A549 treated with ZK216348 at 1 μM for 4 hours (cell line): ENCODE measurements around the gene ZRANB1. TPM values are rescaled to one million over a fixed set of nuclear protein-coding genes. Genes with fewer than 3 reads are reported as not detected.

Experiments used
- total RNA-seq: library from RNA; stranded (reverse); fragments of 200-300 nt; extraction: Qiagen RNA extraction; gene quantifications from 5 replicates; pipeline ENCODE4 v1.2.3, GENCODE V29; 2022; ENCODE audit warnings: low read depth

The ZRANB1 gene
- total RNA-seq, result 6.4 to 10.2 TPM (median 9.5 TPM) in 5 replicates

GRCh38 chr10:124941823-124942222 is at the start of gene ZRANB1:
ZRANB1 (plus strand) TSS chr10:124942123; CDS start chr10:124942494, 371 bp downstream.

Other genes starting within 250 kb of the ZRANB1 start
- 6.9 to 13.3 TPM (median 12.7 TPM) in 5 replicates for gene FAM53B, start 197.7 kb upstream of the ZRANB1 start, total RNA-seq
- 13.7 to 23.5 TPM (median 18.9 TPM) in 5 replicates for gene EEF1AKMT2, start 150.2 kb upstream of the ZRANB1 start, total RNA-seq
- gene ABRAXAS2, start 140.3 kb upstream of the ZRANB1 start, total RNA-seq, result 11.9 to 19.0 TPM (median 15.7 TPM) in 5 replicates
- 92.5 to 119 TPM (median 112 TPM) in 5 replicates for gene CTBP2, start 218.4 kb downstream of the ZRANB1 start, total RNA-seq